Retinal pigment epithelial cell (primary cell): Measurements from ENCODE around the gene TRIO.

ENCODE experiments used
- DNase-seq: peaks from one replicate; pipeline ENCODE4 v3.0.0-alpha.2; 2010; ENCODE audit warnings: low read depth
- H3K4me3 ChIP-seq: 2 replicates; pipeline ENCODE4 v1.5.1; 2011; ENCODE audit warnings: mild to moderate bottlenecking, low read length, control low read depth, moderate library complexity
- CTCF ChIP-seq: conservative IDR thresholded peaks from 2 replicates; pipeline ENCODE4 v1.5.1; 2011; ENCODE audit warnings: low read depth, low read length, control low read depth, inconsistent platforms

The TRIO gene

GRCh38 chr5:14141764-14142163, 1.4 kb upstream of the TRIO start:
- no peak overlapping the region for H3K4me3 ChIP-seq
- peak; percentile 11 for TF ChIP-seq CTCF

GRCh38 chr5:14142202-14142826, 828 bp upstream of the TRIO start:
- H3K4me3 ChIP-seq, result peak overlapping the region; percentile 77
- DNase-seq, result no peak
- no peak for TF ChIP-seq CTCF

More at GRCh38 chr5:14141764-14142163, 1.4 kb upstream of the TRIO start:
- no peak for DNase-seq

- H3K4me3 ChIP-seq, result peak overlapping the region; percentile 97
- no peak for DNase-seq
- no peak for TF ChIP-seq CTCF
Measured at GRCh38 chr5:14143546-14143840, 351 bp downstream of the TRIO start.

GRCh38 chr5:14143841-14144585, 871 bp downstream of the TRIO start:
- TF ChIP-seq CTCF, result no peak
- H3K4me3 ChIP-seq, result peak overlapping the region; percentile 97

GRCh38 chr5:14144586-14145434, 1.7 kb downstream of the TRIO start:
- H3K4me3 ChIP-seq, result peak overlapping the region; percentile 97
- TF ChIP-seq CTCF, result no peak
- DNase-seq, result no peak

More at GRCh38 chr5:14143841-14144585, 871 bp downstream of the TRIO start:
- no peak for DNase-seq

GRCh38 chr5:14145435-14146334, 2.5 kb downstream of the TRIO start:
- TF ChIP-seq CTCF, result no peak
- DNase-seq, result no peak
- H3K4me3 ChIP-seq, result peak overlapping the region; percentile 97
